ENCODE results near the gene POLE2.

The POLE2 gene

GRCh38 chr14:49692193-49692757, 4.3 kb upstream of the POLE2 start:
- Histone ChIP-seq H3K4me3 (ENCODE audit: low read length) (peak overlapping the region; percentile 79), H3K4me2 (ENCODE audit: low read length) (peak overlapping the region; percentile 78), H3F3A (ENCODE audit: control insufficient read depth, insufficient read depth) (peaks cover 24% of the 10 kb centered on the region), H3K27ac (ENCODE audit: low read depth, low read length) (peak overlapping the region; percentile 20; the same call in 1 of the 2 replicates), H3K36me3 (ENCODE audit: control insufficient read depth, low read length) (no peaks in the 10 kb centered on the region; the same call in 1 of the 2 replicates), H3K9me3 (ENCODE audit: control insufficient read depth, insufficient read depth, low read length) (no peaks in the 10 kb centered on the region), H3K4me1 (ENCODE audit: control insufficient read depth, low read length) (peaks cover 34% of the 10 kb centered on the region), H3K27me3 (ENCODE audit: control insufficient read depth, low read length) (no peaks in the 10 kb centered on the region), H3K9me2 (replicated peaks; ENCODE audit: control insufficient read depth, low read length) (no peaks in the 10 kb centered on the region), H3K79me2 (ENCODE audit: control insufficient read depth, low read length) (peaks cover 16% of the 10 kb centered on the region), H4K20me1 (ENCODE audit: control insufficient read depth, insufficient read depth, low read depth, low read length) (no peaks in the 10 kb centered on the region)
- TF ChIP-seq EZH2phosphoT487 (IDR thresholded peaks at IDR 0.05; ENCODE audit: borderline replicate concordance, low read length) = no peak
- TF ChIP-seq CTCF (IDR thresholded peaks at IDR 0.05; ENCODE audit: low read depth, low read length, poor library complexity, severe bottlenecking) = no peak

DNA sequence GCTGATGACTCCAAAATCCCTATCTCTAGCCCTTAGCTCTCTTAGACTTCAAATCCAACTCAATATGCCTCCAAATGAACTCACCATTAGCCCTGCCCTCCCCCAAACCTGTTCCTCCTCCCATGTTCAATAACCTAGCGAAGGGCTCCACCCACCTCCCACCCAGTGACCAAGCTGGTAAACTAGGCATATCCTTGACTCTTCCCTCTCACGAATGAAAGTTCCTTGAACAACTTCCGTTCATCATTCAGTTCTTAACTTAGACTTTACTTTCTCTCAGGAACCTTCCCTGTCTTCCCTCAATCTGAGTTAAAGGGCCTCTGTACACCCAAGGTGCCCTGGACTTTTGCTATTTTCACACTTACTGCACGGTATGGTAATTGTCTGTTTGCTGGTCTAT, 3.0 kb upstream of the POLE2 start:
- Histone ChIP-seq H3K79me2 (ENCODE audit: control insufficient read depth, low read length) (peaks cover 29% of the 10 kb centered on the region), H3K27ac (ENCODE audit: low read depth, low read length) (no peak overlapping the region), H3K9me2 (replicated peaks; ENCODE audit: control insufficient read depth, low read length) (no peaks in the 10 kb centered on the region), H3F3A (ENCODE audit: control insufficient read depth, insufficient read depth) (peaks cover 27% of the 10 kb centered on the region), H3K4me1 (ENCODE audit: control insufficient read depth, low read length) (peaks cover 43% of the 10 kb centered on the region), H3K4me2 (ENCODE audit: low read length) (no peak overlapping the region), H3K9me3 (ENCODE audit: control insufficient read depth, insufficient read depth, low read length) (no peaks in the 10 kb centered on the region), H3K27me3 (ENCODE audit: control insufficient read depth, low read length) (no peaks in the 10 kb centered on the region), H3K4me3 (ENCODE audit: low read length) (no peak overlapping the region), H3K36me3 (ENCODE audit: control insufficient read depth, low read length) (peaks cover 7% of the 10 kb centered on the region), H4K20me1 (ENCODE audit: control insufficient read depth, insufficient read depth, low read depth, low read length) (no peaks in the 10 kb centered on the region)
- TF ChIP-seq EZH2phosphoT487 (IDR thresholded peaks at IDR 0.05; ENCODE audit: borderline replicate concordance, low read length) = no peak
- TF ChIP-seq CTCF (IDR thresholded peaks at IDR 0.05; ENCODE audit: low read depth, low read length, poor library complexity, severe bottlenecking) = no peak

- Histone ChIP-seq H3F3A (ENCODE audit: control insufficient read depth, insufficient read depth) (peaks cover 27% of the 10 kb centered on the region), H3K4me1 (ENCODE audit: control insufficient read depth, low read length) (peaks cover 43% of the 10 kb centered on the region), H3K9me2 (replicated peaks; ENCODE audit: control insufficient read depth, low read length) (no peaks in the 10 kb centered on the region), H3K79me2 (ENCODE audit: control insufficient read depth, low read length) (peaks cover 46% of the 10 kb centered on the region), H3K4me2 (ENCODE audit: low read length) (peak overlapping the region; percentile 94), H4K20me1 (ENCODE audit: control insufficient read depth, insufficient read depth, low read depth, low read length) (no peaks in the 10 kb centered on the region), H3K4me3 (ENCODE audit: low read length) (peak overlapping the region; percentile 95), H3K36me3 (ENCODE audit: control insufficient read depth, low read length) (peaks cover 16% of the 10 kb centered on the region), H3K9me3 (ENCODE audit: control insufficient read depth, insufficient read depth, low read length) (no peaks in the 10 kb centered on the region), H3K27me3 (ENCODE audit: control insufficient read depth, low read length) (no peaks in the 10 kb centered on the region), H3K27ac (ENCODE audit: low read depth, low read length) (no peak overlapping the region)
- TF ChIP-seq EZH2phosphoT487 (IDR thresholded peaks at IDR 0.05; ENCODE audit: borderline replicate concordance, low read length) (no peak), CTCF (IDR thresholded peaks at IDR 0.05; ENCODE audit: low read depth, low read length, poor library complexity, severe bottlenecking) (no peak)
These were observed 652 bp upstream of the POLE2 start for GRCh38 chr14:49688701-49689030.
